Hepatocyte (in vitro differentiated cells): ENCODE data around the gene ERAP2. TPM values are rescaled to one million over a fixed set of nuclear protein-coding genes. Genes with fewer than 3 reads are reported as not detected.
A peak's percentile ranks its signal among the peaks of the same experiment; 100 is the strongest.

Experiments
- DNase-seq: peaks from one replicate; pipeline ENCODE4 v3.0.0-alpha.2; 2016; ENCODE audit warnings: low spot score
- H2AFZ ChIP-seq: fragments of 200-600 bp; sonication (generic); 2 replicates; pipeline ENCODE4 v1.6.0; 2016; ENCODE audit warnings: antibody characterized with exemption, mild to moderate bottlenecking
- H3K27ac ChIP-seq: fragments of 200-600 bp; sonication (generic); 2 replicates; pipeline ENCODE4 v1.5.1; 2016; ENCODE audit warnings: mild to moderate bottlenecking
- H3K27me3 ChIP-seq: fragments of 200-600 bp; sonication (generic); 2 replicates; pipeline ENCODE4 v1.6.1; 2016
- H3K36me3 ChIP-seq: fragments of 200-600 bp; sonication (generic); replicated peaks from 2 replicates; pipeline ENCODE4 v1.5.1; 2016; ENCODE audit warnings: low read depth; ENCODE audit not compliant: insufficient read depth
- H3K4me1 ChIP-seq: fragments of 200-600 bp; sonication (generic); 2 replicates; pipeline ENCODE4 v1.5.1; 2016; ENCODE audit warnings: mild to moderate bottlenecking, moderate library complexity; ENCODE audit not compliant: insufficient read depth
- H3K4me2 ChIP-seq: fragments of 200-600 bp; sonication (generic); 2 replicates; pipeline ENCODE4 v1.6.0; 2016
- H3K4me3 ChIP-seq: fragments of 200-600 bp; sonication (generic); 2 replicates; pipeline ENCODE4 v1.5.1; 2016; ENCODE audit warnings: mild to moderate bottlenecking
- H3K79me2 ChIP-seq: fragments of 200-600 bp; sonication (generic); 2 replicates; pipeline ENCODE4 v1.6.0; 2017; ENCODE audit warnings: mild to moderate bottlenecking
- H3K9me2 ChIP-seq: fragments of 200-600 bp; sonication (generic); replicated peaks from 2 replicates; pipeline ENCODE4 v1.6.0; 2017; ENCODE audit warnings: mild to moderate bottlenecking; ENCODE audit not compliant: insufficient read depth
- H3K9me3 ChIP-seq: fragments of 200-600 bp; sonication (generic); 2 replicates; pipeline ENCODE4 v1.5.1; 2016; ENCODE audit warnings: low read depth, mild to moderate bottlenecking
- H4K20me1 ChIP-seq: fragments of 200-600 bp; sonication (generic); 2 replicates; pipeline ENCODE4 v1.6.0; 2016; ENCODE audit warnings: mild to moderate bottlenecking; ENCODE audit not compliant: insufficient read depth, poor library complexity, severe bottlenecking
- CTCF ChIP-seq: fragments of 200-600 bp; sonication (generic); IDR thresholded peaks from 2 replicates; pipeline ENCODE4 v1.5.1; 2016; ENCODE audit warnings: antibody characterized with exemption, mild to moderate bottlenecking; ENCODE audit not compliant: poor library complexity
- EZH2 ChIP-seq: fragments of 200-600 bp; sonication (generic); IDR thresholded peaks from 2 replicates; pipeline ENCODE4 v1.6.1; 2016; ENCODE audit warnings: antibody characterized with exemption, mild to moderate bottlenecking, borderline replicate concordance
- EZH2phosphoT487 ChIP-seq: fragments of 200-600 bp; sonication (generic); IDR thresholded peaks from one replicate; pipeline ENCODE4 v1.6.1; 2018; ENCODE audit warnings: antibody characterized with exemption, mild to moderate bottlenecking, low read depth, moderate library complexity; ENCODE audit not compliant: unreplicated experiment, severe bottlenecking
- WGBS: methylation state at CpG from one replicate; pipeline ENCODE4 v1.1.6; 2016; ENCODE audit warnings: low lambda C conversion rate; ENCODE audit errors: missing lambda C conversion rate; 5-methylcytosine and 5-hydroxymethylcytosine counted together
- polyA plus RNA-seq: library from polyadenylated mRNA; unstranded; fragments of >200 nt; fragmentation: Nextera tagmentation; extraction: Ambion mirVana; gene quantifications from 2 replicates; pipeline ENCODE4 v1.2.1, GENCODE V29; 2016
- total RNA-seq: library from RNA; depleted of rRNA; stranded (reverse); fragments of >200 nt; gene quantifications from 2 replicates; pipeline ENCODE4 v1.2.3, GENCODE V29; 2014

Gene ERAP2
- total and polyA plus RNA-seq, 2 experiments from 2014 or later = 0.87 to 1.5 TPM

GRCh38 chr5:96871027-96871399, 5.3 kb upstream of the ERAP2 start:
- no peak for DNase-seq
- Histone ChIP-seq H3K4me2 (no peak overlapping the region), H3K4me3 (no peak overlapping the region), H4K20me1 (no peaks in the 10 kb centered on the region), H3K27me3 (no peaks in the 10 kb centered on the region), H3K9me2 (no peaks in the 10 kb centered on the region), H3K9me3 (no peaks in the 10 kb centered on the region), H2AFZ (peak overlapping the region; percentile 15), H3K4me1 (no peaks in the 10 kb centered on the region), H3K79me2 (no peaks in the 10 kb centered on the region), H3K27ac (no peak overlapping the region), H3K36me3 (no peaks in the 10 kb centered on the region)
- TF ChIP-seq CTCF = no peak
- TF ChIP-seq EZH2 = no peak
- no peak for TF ChIP-seq EZH2phosphoT487
- WGBS = 61% methylated on average over 2 of the region's 2 CpGs

GRCh38 chr5:96871686-96872085, 4.6 kb upstream of the ERAP2 start:
- TF ChIP-seq EZH2 (no peak), CTCF (no peak), EZH2phosphoT487 (no peak)
- no peaks in the 10 kb centered on the region for H4K20me1 ChIP-seq
- H3K36me3 ChIP-seq = no peaks in the 10 kb centered on the region
- WGBS = 94% methylated on average over 1 of the region's 1 CpG
- no peaks in the 10 kb centered on the region for H3K9me2 ChIP-seq
- no peaks in the 10 kb centered on the region for H3K79me2 ChIP-seq
- H3K4me2 ChIP-seq = no peak overlapping the region
- H3K4me1 ChIP-seq = peaks cover 2% of the 10 kb centered on the region
- DNase-seq = no peak
- no peak overlapping the region for H2AFZ ChIP-seq
- H3K27ac ChIP-seq = no peak overlapping the region
- no peak overlapping the region for H3K4me3 ChIP-seq
- H3K27me3 ChIP-seq = no peaks in the 10 kb centered on the region
- H3K9me3 ChIP-seq = no peaks in the 10 kb centered on the region

GRCh38 chr5:96873449-96873848, 2.9 kb upstream of the ERAP2 start:
- H3K79me2 ChIP-seq = no peaks in the 10 kb centered on the region
- no peaks in the 10 kb centered on the region for H3K9me3 ChIP-seq
- H3K27ac ChIP-seq = no peak overlapping the region
- H3K4me2 ChIP-seq = no peak overlapping the region
- no peaks in the 10 kb centered on the region for H4K20me1 ChIP-seq
- no peaks in the 10 kb centered on the region for H3K36me3 ChIP-seq
- H2AFZ ChIP-seq = no peak overlapping the region
- TF ChIP-seq CTCF (no peak), EZH2 (no peak), EZH2phosphoT487 (no peak)
- H3K9me2 ChIP-seq = no peaks in the 10 kb centered on the region
- peaks cover 4% of the 10 kb centered on the region for H3K4me1 ChIP-seq
- DNase-seq = no peak
- H3K4me3 ChIP-seq = no peak overlapping the region
- H3K27me3 ChIP-seq = no peaks in the 10 kb centered on the region

GRCh38 chr5:96874631-96875030, 1.7 kb upstream of the ERAP2 start:
- DNase-seq = no peak
- TF ChIP-seq EZH2phosphoT487 (no peak), EZH2 (no peak), CTCF (no peak)
- no peak overlapping the region for H3K27ac ChIP-seq
- no peaks in the 10 kb centered on the region for H3K9me2 ChIP-seq
- no peaks in the 10 kb centered on the region for H4K20me1 ChIP-seq
- H3K4me3 ChIP-seq = no peak overlapping the region
- no peak overlapping the region for H3K4me2 ChIP-seq
- no peaks in the 10 kb centered on the region for H3K36me3 ChIP-seq
- H3K9me3 ChIP-seq = no peaks in the 10 kb centered on the region
- H3K79me2 ChIP-seq = no peaks in the 10 kb centered on the region
- H2AFZ ChIP-seq = no peak overlapping the region
- H3K27me3 ChIP-seq = no peaks in the 10 kb centered on the region
- H3K4me1 ChIP-seq = peaks cover 4% of the 10 kb centered on the region
- WGBS = 100% methylated on average over 2 of the region's 2 CpGs
